Measurements from ENCODE around the gene PPARG.

Gene PPARG

DNA sequence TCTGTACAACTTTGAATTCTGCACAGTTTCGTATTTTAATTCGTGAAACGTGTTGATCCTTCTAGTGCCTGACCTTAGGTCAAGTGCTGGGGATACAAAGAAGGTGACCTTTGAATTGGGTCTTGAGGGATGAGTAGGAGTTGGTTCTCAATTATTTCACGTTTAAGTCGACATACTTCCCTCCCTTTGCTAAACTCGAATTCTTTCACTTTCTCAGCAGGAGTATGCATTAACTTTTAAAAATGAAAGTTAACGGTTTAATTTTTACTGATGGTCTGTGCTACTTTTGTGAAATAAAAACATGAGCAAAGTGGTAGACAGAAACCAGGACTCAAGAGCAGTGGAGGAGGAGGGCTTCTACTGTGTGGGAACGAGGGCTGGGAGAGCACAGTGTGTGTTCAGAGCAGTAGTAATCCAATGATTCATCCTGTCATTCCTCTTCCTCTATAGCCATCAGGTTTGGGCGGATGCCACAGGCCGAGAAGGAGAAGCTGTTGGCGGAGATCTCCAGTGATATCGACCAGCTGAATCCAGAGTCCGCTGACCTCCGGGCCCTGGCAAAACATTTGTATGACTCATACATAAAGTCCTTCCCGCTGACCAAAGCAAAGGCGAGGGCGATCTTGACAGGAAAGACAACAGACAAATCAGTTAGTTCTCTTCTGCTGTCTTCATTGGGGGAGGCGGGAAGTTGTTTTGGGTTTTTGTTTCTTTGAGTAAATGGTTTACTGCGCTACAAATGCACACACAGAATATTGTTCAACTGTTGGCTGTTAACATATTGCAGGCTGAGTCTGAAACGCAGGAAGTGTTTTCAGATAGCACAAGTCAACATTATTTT lies 116.8 kb downstream of the PPARG start:
- no peak overlapping the region for H4K91ac ChIP-seq (ENCODE audit: low read length)
- H2BK5ac ChIP-seq (ENCODE audit: low read depth, low read length, poor library complexity, severe bottlenecking), result no peak overlapping the region
- peak overlapping the region in 1 of 2 experiments; percentile 33 for H3K4me3 ChIP-seq (ENCODE audit: insufficient read depth in 1 of 2, low read depth in 1 of 2, low read length in 2 of 2)
- H4K8ac ChIP-seq (ENCODE audit: low read length), result no peak overlapping the region
- H2BK15ac ChIP-seq (ENCODE audit: low read depth, poor library complexity, severe bottlenecking), result no peak overlapping the region
- no peak overlapping the region for H2AK5ac ChIP-seq (ENCODE audit: low read length, severe bottlenecking)
- peaks cover 5% of the 10 kb centered on the region for H3K4me1 ChIP-seq (ENCODE audit: control insufficient read depth, insufficient read depth, low read depth, low read length)
- H3K79me1 ChIP-seq (replicated peaks; ENCODE audit: low read length, poor library complexity, severe bottlenecking), result peaks cover 3% of the 10 kb centered on the region
- DNase-seq, result peak; percentile 98
- peaks cover 0 to 50% of the 10 kb centered on the region in 2 experiments for H3K36me3 ChIP-seq (ENCODE audit: control insufficient read depth in 1 of 2, insufficient read depth in 2 of 2, low read depth in 1 of 2, low read length in 2 of 2)
- H3K9ac ChIP-seq (ENCODE audit: low read length), result peak overlapping the region; percentile 40
- no peaks in the 10 kb centered on the region for H3K27me3 ChIP-seq (ENCODE audit: control insufficient read depth in 1 of 2, insufficient read depth in 1 of 2, low read length in 2 of 2)
- H3K9me3 ChIP-seq (ENCODE audit: control insufficient read depth, low read length), result no peaks in the 10 kb centered on the region
- H2BK120ac ChIP-seq (ENCODE audit: low read depth, low read length), result no peak overlapping the region
- H2BK12ac ChIP-seq (ENCODE audit: low read length in 2 of 2), result no peak overlapping the region
- peak overlapping the region; percentile 58 for H3K4me2 ChIP-seq (ENCODE audit: low read length, poor library complexity, severe bottlenecking)
- H3K23ac ChIP-seq (ENCODE audit: low read length in 2 of 2), result no peak overlapping the region
- H3K27ac ChIP-seq (ENCODE audit: low read length, poor library complexity, severe bottlenecking), result peak overlapping the region; percentile 95
- H2AFZ ChIP-seq (ENCODE audit: low read depth, low read length), result no peak overlapping the region
- no peak overlapping the region for H3K4ac ChIP-seq (ENCODE audit: low read depth in 1 of 2, low read length in 2 of 2)
- 10% methylated on average over 14 of the region's 20 CpGs for WGBS
- no peak overlapping the region for H3K18ac ChIP-seq (ENCODE audit: low read depth in 1 of 2, low read length in 2 of 2)
- H3K14ac ChIP-seq (ENCODE audit: low read length in 2 of 2), result no peak overlapping the region

DNA sequence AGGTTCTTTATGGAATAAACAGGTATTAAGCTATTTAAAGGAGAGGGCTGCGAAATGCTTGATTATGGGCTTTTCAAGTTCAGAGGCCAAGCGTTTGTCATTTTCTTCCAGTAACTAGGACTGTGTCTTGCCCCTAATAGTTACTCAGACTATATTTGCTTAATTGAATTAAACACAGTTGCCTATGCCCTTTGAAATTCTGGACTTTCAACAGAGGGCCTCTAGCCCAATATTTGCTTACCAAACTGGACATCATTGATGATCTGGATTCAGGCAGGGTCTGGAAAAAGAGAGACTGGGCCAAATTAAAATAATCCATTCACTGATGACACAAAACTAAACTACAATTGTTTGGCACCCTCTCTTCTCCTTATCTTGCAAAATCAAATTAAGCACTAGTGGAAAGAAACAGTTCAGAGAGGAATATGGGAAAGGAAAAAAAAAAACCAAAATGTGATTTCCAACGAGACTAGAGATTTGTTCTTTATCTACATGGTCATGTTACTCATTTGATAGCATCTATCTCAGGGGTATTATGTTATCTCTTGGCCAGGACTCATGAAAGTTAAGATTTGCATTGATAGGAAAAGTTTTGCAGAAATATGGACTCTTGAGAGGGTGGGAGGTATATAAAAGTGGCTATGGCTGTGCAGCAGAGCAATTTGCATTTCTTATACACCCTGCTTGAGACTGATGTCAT lies 120.3 kb downstream of the PPARG start:
- H2BK12ac ChIP-seq (ENCODE audit: low read length in 2 of 2), result no peak overlapping the region
- no peak overlapping the region for H3K23ac ChIP-seq (ENCODE audit: low read length in 2 of 2)
- no peak overlapping the region for H4K91ac ChIP-seq (ENCODE audit: low read length)
- no peaks in the 10 kb centered on the region for H3K27me3 ChIP-seq (ENCODE audit: control insufficient read depth in 1 of 2, insufficient read depth in 1 of 2, low read length in 2 of 2)
- no peak overlapping the region for H3K9ac ChIP-seq (ENCODE audit: low read length)
- H3K9me3 ChIP-seq (ENCODE audit: control insufficient read depth, low read length), result no peaks in the 10 kb centered on the region
- H3K4me3 ChIP-seq (ENCODE audit: insufficient read depth in 1 of 2, low read depth in 1 of 2, low read length in 2 of 2), result no peak overlapping the region
- no peak for DNase-seq
- H3K18ac ChIP-seq (ENCODE audit: low read depth in 1 of 2, low read length in 2 of 2), result no peak overlapping the region
- no peak overlapping the region for H3K4ac ChIP-seq (ENCODE audit: low read depth in 1 of 2, low read length in 2 of 2)
- H2BK15ac ChIP-seq (ENCODE audit: low read depth, poor library complexity, severe bottlenecking), result no peak overlapping the region
- H2AK5ac ChIP-seq (ENCODE audit: low read length, severe bottlenecking), result no peak overlapping the region
- no peak overlapping the region for H4K8ac ChIP-seq (ENCODE audit: low read length)
- peaks cover 1% of the 10 kb centered on the region for H3K79me1 ChIP-seq (replicated peaks; ENCODE audit: low read length, poor library complexity, severe bottlenecking)
- H3K27ac ChIP-seq (ENCODE audit: low read length, poor library complexity, severe bottlenecking), result no peak overlapping the region
- H3K4me1 ChIP-seq (ENCODE audit: control insufficient read depth, insufficient read depth, low read depth, low read length), result peaks cover 3% of the 10 kb centered on the region
- H2BK5ac ChIP-seq (ENCODE audit: low read depth, low read length, poor library complexity, severe bottlenecking), result no peak overlapping the region
- 93% methylated on average over 3 of the region's 3 CpGs for WGBS
- no peak overlapping the region for H2AFZ ChIP-seq (ENCODE audit: low read depth, low read length)
- peaks cover 0 to 56% of the 10 kb centered on the region in 2 experiments for H3K36me3 ChIP-seq (ENCODE audit: control insufficient read depth in 1 of 2, insufficient read depth in 2 of 2, low read depth in 1 of 2, low read length in 2 of 2)
- H3K4me2 ChIP-seq (ENCODE audit: low read length, poor library complexity, severe bottlenecking), result no peak overlapping the region
- H2BK120ac ChIP-seq (ENCODE audit: low read depth, low read length), result peak overlapping the region; percentile 30
- H3K14ac ChIP-seq (ENCODE audit: low read length in 2 of 2), result no peak overlapping the region

DNA sequence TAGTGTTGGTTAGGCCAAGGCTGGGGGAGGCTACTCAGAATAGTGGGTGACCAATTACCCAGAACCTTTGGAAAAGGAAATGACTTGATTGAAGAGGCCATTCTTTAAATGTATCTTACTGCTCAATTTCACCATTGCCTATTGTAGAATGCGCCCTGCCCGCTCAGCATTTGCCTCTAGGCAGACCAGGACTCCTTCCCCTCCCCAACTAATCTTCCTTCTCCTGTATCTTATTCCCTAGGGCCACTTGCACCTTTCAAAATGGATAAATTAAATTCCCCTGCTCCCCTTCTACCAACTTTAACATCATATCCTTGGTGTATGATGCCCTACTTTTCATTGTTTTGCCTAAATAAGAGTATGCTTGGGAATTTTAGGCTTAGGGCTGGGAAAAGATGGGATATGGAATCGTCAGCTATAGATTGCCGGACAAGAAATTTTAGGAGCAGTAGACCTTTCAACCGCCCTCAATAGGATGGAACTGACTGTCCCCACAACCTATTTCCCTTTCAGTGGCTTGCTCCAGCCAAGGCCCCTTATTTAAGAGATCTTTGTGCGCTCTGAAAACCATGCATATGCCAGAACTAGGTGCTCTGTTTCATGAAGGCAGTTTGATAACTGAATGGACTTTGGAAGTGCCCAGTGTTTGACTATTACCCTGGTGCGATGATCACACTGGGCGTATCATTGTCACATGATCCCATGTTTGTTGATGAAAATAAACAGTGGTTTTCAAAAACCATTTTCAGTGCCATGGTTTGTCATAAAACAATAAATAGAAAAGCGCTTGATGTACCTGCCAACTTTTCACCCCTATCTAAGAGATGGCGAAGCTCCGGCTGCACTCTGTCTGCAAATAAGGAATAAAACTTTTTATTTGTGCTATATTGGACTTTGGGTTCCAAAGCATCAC lies 121.1 kb downstream of the PPARG start:
- no peak overlapping the region for H3K9ac ChIP-seq (ENCODE audit: low read length)
- H3K4me1 ChIP-seq (ENCODE audit: control insufficient read depth, insufficient read depth, low read depth, low read length), result no peaks in the 10 kb centered on the region
- DNase-seq, result no peak
- no peak overlapping the region for H3K4me3 ChIP-seq (ENCODE audit: insufficient read depth in 1 of 2, low read depth in 1 of 2, low read length in 2 of 2)
- 96% methylated on average over 10 of the region's 11 CpGs for WGBS
- no peaks in the 10 kb centered on the region for H3K9me3 ChIP-seq (ENCODE audit: control insufficient read depth, low read length)
- no peak overlapping the region for H4K91ac ChIP-seq (ENCODE audit: low read length)
- H2BK5ac ChIP-seq (ENCODE audit: low read depth, low read length, poor library complexity, severe bottlenecking), result no peak overlapping the region
- no peak overlapping the region for H2BK15ac ChIP-seq (ENCODE audit: low read depth, poor library complexity, severe bottlenecking)
- no peaks in the 10 kb centered on the region for H3K27me3 ChIP-seq (ENCODE audit: control insufficient read depth in 1 of 2, insufficient read depth in 1 of 2, low read length in 2 of 2)
- no peak overlapping the region for H3K14ac ChIP-seq (ENCODE audit: low read length in 2 of 2)
- H2BK12ac ChIP-seq (ENCODE audit: low read length in 2 of 2), result no peak overlapping the region
- H2BK120ac ChIP-seq (ENCODE audit: low read depth, low read length), result peak overlapping the region; percentile 30
- H2AK5ac ChIP-seq (ENCODE audit: low read length, severe bottlenecking), result no peak overlapping the region
- no peak overlapping the region for H3K4ac ChIP-seq (ENCODE audit: low read depth in 1 of 2, low read length in 2 of 2)
- no peak overlapping the region for H3K23ac ChIP-seq (ENCODE audit: low read length in 2 of 2)
- no peak overlapping the region for H2AFZ ChIP-seq (ENCODE audit: low read depth, low read length)
- no peak overlapping the region for H4K8ac ChIP-seq (ENCODE audit: low read length)
- H3K36me3 ChIP-seq (ENCODE audit: control insufficient read depth in 1 of 2, insufficient read depth in 2 of 2, low read depth in 1 of 2, low read length in 2 of 2), result peaks cover 0 to 57% of the 10 kb centered on the region in 2 experiments
- H3K4me2 ChIP-seq (ENCODE audit: low read length, poor library complexity, severe bottlenecking), result no peak overlapping the region
- H3K18ac ChIP-seq (ENCODE audit: low read depth in 1 of 2, low read length in 2 of 2), result peak overlapping the region in 1 of 2 experiments; percentile 2
- H3K27ac ChIP-seq (ENCODE audit: low read length, poor library complexity, severe bottlenecking), result no peak overlapping the region
- peaks cover 1% of the 10 kb centered on the region for H3K79me1 ChIP-seq (replicated peaks; ENCODE audit: low read length, poor library complexity, severe bottlenecking)

Measured in mesenchymal stem cell (in vitro differentiated cells and primary cell).